HepG2 (cell line): ENCODE data around the gene EMC9. TPM values are rescaled to one million over a fixed set of nuclear protein-coding genes. Genes with fewer than 3 reads are reported as not detected.

ENCODE experiments used
- ATAC-seq: fragments of 200-7000 bp; cut with Tn5 transposase; 3 replicates; pipeline ENCODE4 v1.9.1; 2020; ENCODE audit warnings: mild to moderate bottlenecking, moderate library complexity
- BruUV-seq: library from RNA; stranded (reverse); fragments of 400-500 nt; replicated peaks from 2 replicates; lab custom pipeline; 2021; lab: Mats Ljungman, UMichigan
- CTCF ChIA-PET: fragments of 300-600 bp; formaldehyde crosslinking; extraction: SDS; loops from one replicate; lab custom pipeline; 2021; ENCODE audit warnings: low total read pairs, inconsistent platforms, low intra/inter-chr PET ratio; lab: Yijun Ruan, JAX
- POLR2A ChIA-PET: fragments of 350-600 bp; sonication (Branson Sonifier 250); formaldehyde crosslinking; loops from one replicate; lab custom pipeline; 2020; ENCODE audit warnings: antibody characterized with exemption, inconsistent platforms; lab: Yijun Ruan, JAX
- DNase-seq: peaks from one replicate; pipeline ENCODE4 v3.0.0-alpha.2; 2015; ENCODE audit warnings: low spot score
- FAIRE-seq: peaks from 3 replicates; lab custom pipeline; 2011; peaks lifted over from hg19 to GRCh38; lab: Jason Lieb, UNC
- H2AFZ ChIP-seq: one replicate; pipeline ENCODE4 v1.6.1; 2011; ENCODE audit warnings: low read length, inconsistent platforms
- H3K27ac ChIP-seq: fragments of 300-600 bp; 3 replicates; pipeline ENCODE4 v1.8.0; 2011; ENCODE audit warnings: mixed run types, mild to moderate bottlenecking, mixed read lengths, low read length, inconsistent platforms; ENCODE audit not compliant: insufficient read depth; ENCODE audit errors: extremely low read length
- H3K27me3 ChIP-seq, 2 experiments: fragments of 200-600 bp in 1 of 2; 2 replicates in 1 of 2; 3 replicates in 1 of 2; pipeline versions ENCODE4 v1.6.0 to v1.8.0; 2011; ENCODE audit warnings: low read length in 2 of 2, mild to moderate bottlenecking in 2 of 2, moderate library complexity in 2 of 2, inconsistent platforms in 1 of 2; ENCODE audit not compliant: insufficient read depth in 2 of 2, control insufficient read depth in 1 of 2
- H3K36me3 ChIP-seq, 2 experiments: fragments of 200-600 bp in 1 of 2; replicated peaks in 1 of 2; 2 replicates in 1 of 2; 3 replicates in 1 of 2; pipeline versions ENCODE4 v1.5.1 to v1.8.0; 2011; ENCODE audit warnings: low read length in 2 of 2, inconsistent platforms in 1 of 2; ENCODE audit not compliant: insufficient read depth in 2 of 2, control insufficient read depth in 1 of 2
- H3K4me1 ChIP-seq: 2 replicates; pipeline ENCODE4 v1.5.1; 2012; ENCODE audit warnings: low read length, inconsistent platforms; ENCODE audit not compliant: insufficient read depth
- H3K4me2 ChIP-seq: 2 replicates; pipeline ENCODE4 v1.6.0; 2011; ENCODE audit warnings: low read depth, low read length, inconsistent platforms
- H3K4me3 ChIP-seq, 3 experiments: fragments of 200-600 bp in 1 of 3; sonication (generic), shearing (Covaris generic) in 1 of 3; replicated peaks in 1 of 3; 2 replicates each; pipeline ENCODE4 v1.5.1; 2011 to 2016; ENCODE audit warnings: low read length in 3 of 3, inconsistent platforms in 2 of 3, low read depth in 2 of 3, mild to moderate bottlenecking in 2 of 3, control low read depth in 1 of 3, mixed read lengths in 1 of 3; ENCODE audit not compliant: insufficient read depth in 1 of 3
- H3K79me2 ChIP-seq: one replicate; pipeline ENCODE4 v1.6.1; 2011; ENCODE audit warnings: low read length, inconsistent platforms; ENCODE audit not compliant: insufficient read depth
- H3K9ac ChIP-seq: 2 replicates; pipeline ENCODE4 v1.6.0; 2011; ENCODE audit warnings: mild to moderate bottlenecking, low read depth, low read length, inconsistent platforms; ENCODE audit not compliant: insufficient read depth
- H3K9me3 ChIP-seq: 2 replicates; pipeline ENCODE4 v1.5.1; 2012; ENCODE audit warnings: mild to moderate bottlenecking, low read length
- H4K20me1 ChIP-seq: 2 replicates; pipeline ENCODE4 v1.6.0; 2011; ENCODE audit warnings: inconsistent platforms, mild to moderate bottlenecking, low read length, moderate library complexity; ENCODE audit not compliant: insufficient read depth
- NFATC3 ChIP-seq: sonication (generic); formaldehyde crosslinking; IDR thresholded peaks from 2 replicates; pipeline ENCODE4 v1.5.1; 2020; ENCODE audit warnings: mild to moderate bottlenecking, missing genetic modification reagents
- NR2F1 ChIP-seq, 2 experiments: fragments of 450-650 bp in 1 of 2; formaldehyde crosslinking in 1 of 2; IDR thresholded peaks; 2 replicates each; pipeline versions ENCODE4 v1.5.0 to v1.6.1; 2016 to 2020; ENCODE audit warnings: mild to moderate bottlenecking in 1 of 2, missing compliant biosample characterization in 1 of 2, missing genetic modification reagents in 1 of 2, moderate library complexity in 1 of 2
- SALL1 ChIP-seq: sonication (generic); formaldehyde crosslinking; IDR thresholded peaks from 2 replicates; pipeline ENCODE4 v1.8.0; 2022; ENCODE audit warnings: mild to moderate bottlenecking, missing genetic modification reagents
- ZBTB39 ChIP-seq: sonication (generic); formaldehyde crosslinking; IDR thresholded peaks from 2 replicates; pipeline ENCODE4 v1.5.0; 2020; ENCODE audit warnings: missing genetic modification reagents
- ZNF276 ChIP-seq: sonication (generic); formaldehyde crosslinking; IDR thresholded peaks from 2 replicates; pipeline ENCODE4 v1.4.0; 2020; ENCODE audit warnings: mild to moderate bottlenecking, low read depth, missing genetic modification reagents
- ZNF280B ChIP-seq: sonication (generic); formaldehyde crosslinking; IDR thresholded peaks from 2 replicates; pipeline ENCODE4 v1.5.0; 2020; ENCODE audit warnings: missing genetic modification reagents, mild to moderate bottlenecking, borderline replicate concordance
- ZNF468 ChIP-seq: sonication (generic); formaldehyde crosslinking; IDR thresholded peaks from 2 replicates; pipeline ENCODE4 v1.8.0; 2022; ENCODE audit warnings: mild to moderate bottlenecking, moderate library complexity, missing genetic modification reagents
- ZNF577 ChIP-seq: sonication (generic); formaldehyde crosslinking; IDR thresholded peaks from 2 replicates; pipeline ENCODE4 v1.4.0; 2020; ENCODE audit warnings: mild to moderate bottlenecking, low read depth, missing genetic modification reagents, borderline replicate concordance
- WGBS: methylation state at CpG from one replicate; pipeline ENCODE4 v1.1.6; 2017; ENCODE audit warnings: low lambda C conversion rate; 5-methylcytosine and 5-hydroxymethylcytosine counted together
- in situ Hi-C: cut with HindIII; loops from 2 replicates; pipeline ENCODE4 v1.10.0; 2017; ENCODE audit warnings: low pct_unique_long_range_greater_than_20kb; ENCODE audit not compliant: extremely low pct_ligation_motif_present
- intact Hi-C: fragments of 100-400 bp; cut with micrococcal nuclease; formaldehyde crosslinking; loops from one replicate; pipeline ENCODE4 v1.10.0; 2022; ENCODE audit not compliant: unreplicated experiment
- polyA plus RNA-seq, 8 experiments: library from polyadenylated mRNA; depleted of rRNA in 3 of 8; stranded (reverse) in 7 of 8; unstranded in 1 of 8; fragments of >200 nt; fragmentation: Illumina TruSeq in 4 of 8; extraction: Trizol in 4 of 8; gene quantifications; 2 replicates each; pipeline versions ENCODE4 v1.2.1 to v1.2.3, GENCODE V29; 2011 to 2016; ENCODE audit warnings: low read depth in 4 of 8, missing spikeins in 1 of 8, mixed read lengths in 1 of 8; ENCODE audit not compliant: insufficient read depth in 1 of 8
- total RNA-seq, 5 experiments: library from RNA; depleted of rRNA; stranded (reverse); fragments of >200 nt; fragmentation: Illumina TruSeq; extraction: Trizol; gene quantifications; 2 replicates each; pipeline ENCODE4 v1.2.3, GENCODE V29; 2016; ENCODE audit warnings: low read depth in 1 of 5
- TF ChIP-seq, protein P1 (sequence below): sonication (generic); formaldehyde crosslinking; IDR thresholded peaks from 2 replicates; pipeline ENCODE4 v1.8.1; 2023; ENCODE audit warnings: missing genetic modification reagents, inconsistent platforms, borderline replicate concordance
- TF ChIP-seq, protein P2 (sequence below): sonication (generic); formaldehyde crosslinking; IDR thresholded peaks from 2 replicates; pipeline ENCODE4 v1.4.0; 2020; ENCODE audit warnings: mild to moderate bottlenecking, missing genetic modification reagents

Gene EMC9
- total and polyA plus RNA-seq, 2 of the 13 experiments (the other 11 are each of a cell fraction or from before 2014, with no cell fraction given), result 60.5 to 78.7 TPM

- Histone ChIP-seq H4K20me1 (no peaks in the 10 kb centered on the region), H3K4me1 (peaks cover 48% of the 10 kb centered on the region), H2AFZ (no peak within 1 kb of the TSS), H3K79me2 (peaks cover 33% of the 10 kb centered on the region), H3K4me2 (peak within 1 kb of the TSS; percentile 100), H3K9ac (peak within 1 kb of the TSS; percentile 99), H3K27ac (peak within 1 kb of the TSS; percentile 98), H3K9me3 (no peaks in the 10 kb centered on the region), H3K27me3 (no peaks in the 10 kb centered on the region; a peak in 1 of 5 replicates), H3K36me3 (peaks cover 32 to 37% of the 10 kb centered on the region in 2 experiments), H3K4me3 (peak within 1 kb of the TSS; percentile 66 to 96 (median 85))
- ATAC-seq (peak; percentile 88), FAIRE-seq (peak; percentile 98), DNase-seq (peak; percentile 100)
- BruUV-seq, result no TSS peak
- in situ Hi-C loops, result loop anchor here (25.0 kb wide), 1 partner anchor 1527 kb away; the partner anchor contains the start of genes ABHD4 and DAD1
- WGBS, result under 1% methylated on average over 65 of the region's 65 CpGs
- ChIA-PET CTCF (interaction anchor here (1.1 to 1.6 kb wide), 2 partner anchors 21 to 47 kb away, joined by 3 read pairs; partner anchors contain the start of genes IRF9 and PSME1), POLR2A (interaction anchor here (0.7 to 15.5 kb wide), 79 partner anchors 11 to 1348 kb away, joined by 3 to 977 read pairs (median 7); partner anchors contain the start of genes ACIN1, AP1G2, BCL2L2 and C14orf119)
- intact Hi-C loops, result loop anchor here (1.0 to 10.0 kb wide), 9 partner anchors 11 to 1020 kb away; partner anchors contain the start of genes ACIN1, BCL2L2, C14orf119 and EMC9
- TF ChIP-seq ZNF280B (peak; percentile 99), SALL1 (CRISPR knock-in tag) (peak; percentile 98), ZBTB39 (CRISPR knock-in tag) (no peak; the same call in 1 of the 2 replicates), NR2F1 (CRISPR knock-in tag; IDR thresholded peaks at IDR 0.05) (no peak; a peak in 1 of 4 replicates), ZNF577 (no peak), NFATC3 (CRISPR knock-in tag) (peak; percentile 99), ZNF276 (CRISPR knock-in tag) (peak; percentile 55), ZNF468 (CRISPR knock-in tag) (no peak)
- TF ChIP-seq, protein P1, sequence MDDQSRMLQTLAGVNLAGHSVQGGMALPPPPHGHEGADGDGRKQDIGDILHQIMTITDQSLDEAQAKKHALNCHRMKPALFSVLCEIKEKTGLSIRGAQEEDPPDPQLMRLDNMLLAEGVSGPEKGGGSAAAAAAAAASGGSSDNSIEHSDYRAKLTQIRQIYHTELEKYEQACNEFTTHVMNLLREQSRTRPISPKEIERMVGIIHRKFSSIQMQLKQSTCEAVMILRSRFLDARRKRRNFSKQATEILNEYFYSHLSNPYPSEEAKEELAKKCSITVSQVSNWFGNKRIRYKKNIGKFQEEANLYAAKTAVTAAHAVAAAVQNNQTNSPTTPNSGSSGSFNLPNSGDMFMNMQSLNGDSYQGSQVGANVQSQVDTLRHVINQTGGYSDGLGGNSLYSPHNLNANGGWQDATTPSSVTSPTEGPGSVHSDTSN (CRISPR knock-in tag), result peak; percentile 86; the same call in 1 of the 2 replicates
- TF ChIP-seq, protein P2, sequence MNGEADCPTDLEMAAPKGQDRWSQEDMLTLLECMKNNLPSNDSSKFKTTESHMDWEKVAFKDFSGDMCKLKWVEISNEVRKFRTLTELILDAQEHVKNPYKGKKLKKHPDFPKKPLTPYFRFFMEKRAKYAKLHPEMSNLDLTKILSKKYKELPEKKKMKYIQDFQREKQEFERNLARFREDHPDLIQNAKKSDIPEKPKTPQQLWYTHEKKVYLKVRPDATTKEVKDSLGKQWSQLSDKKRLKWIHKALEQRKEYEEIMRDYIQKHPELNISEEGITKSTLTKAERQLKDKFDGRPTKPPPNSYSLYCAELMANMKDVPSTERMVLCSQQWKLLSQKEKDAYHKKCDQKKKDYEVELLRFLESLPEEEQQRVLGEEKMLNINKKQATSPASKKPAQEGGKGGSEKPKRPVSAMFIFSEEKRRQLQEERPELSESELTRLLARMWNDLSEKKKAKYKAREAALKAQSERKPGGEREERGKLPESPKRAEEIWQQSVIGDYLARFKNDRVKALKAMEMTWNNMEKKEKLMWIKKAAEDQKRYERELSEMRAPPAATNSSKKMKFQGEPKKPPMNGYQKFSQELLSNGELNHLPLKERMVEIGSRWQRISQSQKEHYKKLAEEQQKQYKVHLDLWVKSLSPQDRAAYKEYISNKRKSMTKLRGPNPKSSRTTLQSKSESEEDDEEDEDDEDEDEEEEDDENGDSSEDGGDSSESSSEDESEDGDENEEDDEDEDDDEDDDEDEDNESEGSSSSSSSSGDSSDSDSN (CRISPR knock-in tag), result peak; percentile 16; the same call in 1 of the 2 replicates
Observed at GRCh38 chr14:24114532-24115421, 26.6 kb downstream of the EMC9 start, which contains the start of the genes DCAF11 and NRL. DCAF11 (plus strand) TSS chr14:24114777; CDS start chr14:24115595, 818 bp downstream. NRL (minus strand) TSS chr14:24114949; CDS start chr14:24082848, 32,101 bp downstream.
